Stimulated activated CD4-positive, alpha-beta T cell treated with anti-CD3 and anti-CD28 coated beads, Interleukin-12 subunit alpha, Interleukin-12 subunit beta, amount 100 ng/mL, for 4 hours (primary cell): ENCODE data around the gene TAS2R50.

Experiments used
- DNase-seq: peaks from one replicate; pipeline ENCODE4 v3.0.0-alpha.2; 2020

TAS2R50 gene

GRCh38 chr12:10943167-10943566 lies 43.5 kb downstream of the TAS2R50 start:
- DNase-seq = no peak

GRCh38 chr12:10941916-10942607 lies 44.6 kb downstream of the TAS2R50 start:
- no peak for DNase-seq

GRCh38 chr12:10941369-10941768 lies 45.3 kb downstream of the TAS2R50 start:
- no peak for DNase-seq

- no peak for DNase-seq
Measured at GRCh38 chr12:10940389-10940788, 46.3 kb downstream of the TAS2R50 start.

GRCh38 chr12:10939163-10939562 lies 47.5 kb downstream of the TAS2R50 start, which contains the start of gene TAS2R14:
Gene TAS2R14, minus strand, starts transcription at chr12:10939263. Its CDS starts 56 bp downstream, at chr12:10939207.
- DNase-seq = no peak

GRCh38 chr12:10936506-10936905 lies 50.2 kb downstream of the TAS2R50 start:
- DNase-seq = no peak
